Measurements from ENCODE around the gene SLC16A4.
A peak's percentile ranks its signal among the peaks of the same experiment; 100 is the strongest.
"Not testable (repeated sequence)": the region's sequence is repeated elsewhere in the genome, so short reads cannot be mapped to it uniquely, and the experiment has no call there.

SLC16A4 gene

DNA sequence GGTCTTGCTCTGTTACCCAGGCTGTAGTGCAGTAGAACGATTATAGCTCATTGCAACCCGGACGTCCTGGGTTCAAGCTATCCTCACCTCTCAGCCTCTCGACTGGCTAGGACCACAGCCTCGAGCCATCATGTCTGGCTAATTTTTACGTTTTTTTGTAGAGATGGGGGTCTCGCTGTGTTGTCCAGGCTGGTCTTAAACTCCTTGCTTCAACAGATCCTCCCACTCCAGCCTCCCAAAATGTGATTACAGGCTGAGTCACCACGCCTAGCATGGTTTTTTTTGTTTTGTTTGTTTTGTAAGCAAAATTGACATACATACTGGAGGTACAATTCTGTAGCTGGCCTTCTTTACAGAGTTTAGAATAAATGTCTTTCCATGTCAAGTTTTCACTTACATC is 17.7 kb upstream of the SLC16A4 start:
- peak; percentile 29 for DNase-seq

DNA sequence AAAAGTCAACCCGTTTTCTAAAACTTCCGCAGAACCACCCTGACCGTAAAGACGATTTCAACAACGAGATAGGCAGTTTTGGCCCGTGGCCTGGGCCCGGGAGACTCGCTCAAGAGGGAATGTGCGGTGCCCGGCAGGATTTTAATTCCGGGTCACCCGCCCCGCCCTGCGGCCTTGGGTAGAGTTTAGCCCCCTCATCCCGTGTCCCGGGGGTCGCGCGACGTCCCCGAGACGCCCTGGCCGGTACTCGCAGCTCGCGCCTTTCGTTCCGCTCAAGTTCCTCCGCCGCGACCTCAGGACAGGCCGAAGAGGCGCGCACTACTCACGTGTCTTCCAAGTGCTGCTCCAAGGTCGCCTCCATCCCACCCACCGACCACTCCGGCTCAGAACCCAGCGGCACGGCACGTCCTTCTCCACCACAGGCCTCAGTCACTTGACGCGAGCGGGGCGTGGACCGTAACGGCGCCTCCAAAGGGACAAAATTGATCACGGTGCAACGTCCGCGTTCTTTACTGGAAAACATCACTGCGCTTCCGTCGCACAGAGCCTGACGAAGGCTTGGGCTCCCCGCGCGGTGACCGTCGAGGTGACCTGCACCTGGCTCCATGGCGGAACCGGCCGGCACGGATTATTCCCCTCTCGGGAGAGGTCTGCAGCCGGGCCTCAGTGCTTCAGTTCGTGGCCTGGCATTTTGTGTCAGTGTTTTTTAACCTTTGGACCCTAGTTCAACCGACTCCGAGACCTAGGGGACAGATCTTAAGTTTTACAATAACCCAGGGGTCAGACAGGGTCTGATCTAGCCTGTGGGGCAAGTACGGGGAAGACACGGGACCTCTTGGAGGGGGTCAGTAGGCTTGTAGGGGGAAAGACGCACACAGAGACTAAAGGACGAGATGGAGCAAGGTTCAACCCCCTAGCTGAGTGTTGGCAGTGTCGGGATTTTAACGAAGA is 16.7 kb upstream of the SLC16A4 start, which contains the start of gene LAMTOR5:
TSS of gene LAMTOR5 (minus strand) at position 435 of the 951 bp plus-strand sequence. CDS start at position 361, 74 bp downstream.
- peak; percentile 97 for DNase-seq

DNA sequence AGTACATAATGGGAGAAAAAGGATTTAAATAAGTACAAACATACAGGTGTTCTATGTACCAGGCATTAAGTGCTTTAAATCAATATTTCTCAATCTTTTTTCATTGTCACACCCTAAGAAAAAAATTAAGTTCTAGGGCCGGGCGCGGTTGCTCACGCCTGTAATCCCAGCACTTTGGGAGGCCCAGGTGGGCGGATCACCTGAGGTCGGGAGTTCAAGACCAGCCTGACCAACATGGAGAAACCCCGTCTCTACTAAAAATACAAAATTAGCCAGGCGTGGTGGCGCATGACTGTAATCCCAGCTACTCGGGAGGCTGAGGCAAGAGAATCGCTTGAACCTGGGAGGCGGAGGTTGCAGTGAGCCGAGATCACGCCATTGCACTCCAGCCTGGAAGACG is 15.6 kb upstream of the SLC16A4 start:
- not testable (repeated sequence) for DNase-seq

DNA sequence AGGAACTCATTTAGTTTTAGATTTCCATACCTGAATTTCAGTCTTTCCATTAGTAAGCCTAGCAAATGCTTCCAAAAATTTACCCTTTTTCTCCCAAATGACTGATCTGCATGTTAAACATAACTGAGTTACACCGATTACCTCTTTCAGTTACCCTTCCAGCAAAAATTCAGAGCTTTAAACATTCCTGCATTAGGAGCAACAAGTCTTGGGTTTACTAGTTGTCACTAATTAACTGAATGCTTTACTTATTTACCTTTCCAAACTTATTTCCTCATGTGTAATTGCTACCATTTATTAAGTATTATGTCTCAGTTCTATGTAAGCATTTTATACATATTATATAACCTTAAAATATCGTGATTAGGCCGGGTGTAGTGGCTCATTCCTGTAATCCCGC is 13.6 kb upstream of the SLC16A4 start:
- DNase-seq = no peak

- DNase-seq = no peak
Measured at GRCh38 chr1:110403805-110404204, 13.0 kb upstream of the SLC16A4 start.

DNA sequence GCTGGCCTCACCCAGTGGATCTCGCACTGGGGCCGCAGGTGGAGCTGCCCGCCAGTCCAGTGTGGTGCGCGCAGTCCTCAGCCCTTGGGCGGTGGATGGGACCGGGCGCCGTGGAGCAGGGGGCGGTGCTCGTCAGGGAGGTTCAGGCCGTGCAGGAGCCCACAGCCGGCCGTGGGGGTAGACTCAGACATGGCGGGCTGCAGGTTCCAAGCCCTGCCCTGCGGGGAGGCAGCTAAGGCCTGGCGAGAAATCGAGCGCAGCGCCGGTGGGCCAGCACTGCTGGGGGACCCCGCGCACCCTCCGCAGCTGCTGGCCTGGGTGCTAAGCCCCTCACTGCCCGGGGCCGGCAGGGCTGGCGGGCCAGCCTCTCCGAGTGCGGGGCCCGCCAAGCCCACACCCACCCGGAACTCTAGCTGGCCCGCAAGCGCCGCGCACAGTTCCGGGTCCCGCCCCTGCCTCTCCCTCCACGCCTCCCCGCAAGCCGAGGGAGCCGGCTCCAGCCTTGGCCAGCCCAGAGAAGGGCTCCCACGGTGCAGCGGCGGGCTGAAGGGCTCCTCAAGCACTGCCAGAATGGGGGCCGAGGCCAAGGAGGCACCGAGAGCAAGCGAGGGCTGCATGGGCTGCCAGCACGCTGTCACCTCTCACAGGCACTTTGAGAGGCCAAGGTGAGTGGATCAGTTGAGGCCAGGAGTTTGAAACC is 5.6 kb upstream of the SLC16A4 start:
- not testable (repeated sequence) for DNase-seq

GRCh38 chr1:110394493-110394820 is 3.6 kb upstream of the SLC16A4 start:
- no peak for DNase-seq

DNA sequence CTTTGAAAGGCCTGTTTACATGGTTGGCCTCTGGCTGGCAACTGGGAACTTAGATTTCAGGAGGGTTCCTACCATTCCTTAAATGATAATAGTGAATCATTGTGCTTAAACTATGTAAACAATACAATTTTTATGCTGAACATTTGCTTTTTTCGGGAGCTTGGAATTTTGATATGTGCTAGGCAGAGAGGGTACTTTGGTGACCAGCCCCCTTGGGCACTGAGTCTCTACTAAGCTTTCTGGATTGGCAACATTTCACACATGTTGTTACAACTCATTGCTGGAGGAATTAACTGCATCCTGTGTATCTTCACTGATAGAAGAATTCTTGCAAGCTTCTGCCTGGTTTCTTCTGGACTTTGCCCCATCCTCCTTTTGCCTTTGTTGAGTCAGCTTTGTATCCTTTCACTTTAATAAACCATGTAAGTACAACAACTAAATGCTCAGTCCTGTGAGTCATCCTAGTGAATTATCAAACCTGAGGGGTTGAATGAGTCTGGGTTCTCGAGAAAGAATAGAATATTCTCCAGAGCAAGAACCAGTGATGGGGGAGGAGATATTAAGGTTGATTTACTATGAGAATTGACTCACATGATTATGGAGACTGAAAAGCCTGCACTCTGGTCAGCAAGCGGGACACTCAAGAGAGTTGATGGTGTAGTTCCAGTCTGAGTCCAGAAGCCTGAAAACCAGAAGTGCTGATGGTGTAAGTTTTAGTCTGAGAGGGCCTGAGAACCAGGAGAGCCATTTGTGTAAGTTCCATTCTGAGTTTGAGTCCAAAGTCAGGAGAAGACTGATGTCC is 3.1 kb upstream of the SLC16A4 start:
- DNase-seq = peak; percentile 71

DNA sequence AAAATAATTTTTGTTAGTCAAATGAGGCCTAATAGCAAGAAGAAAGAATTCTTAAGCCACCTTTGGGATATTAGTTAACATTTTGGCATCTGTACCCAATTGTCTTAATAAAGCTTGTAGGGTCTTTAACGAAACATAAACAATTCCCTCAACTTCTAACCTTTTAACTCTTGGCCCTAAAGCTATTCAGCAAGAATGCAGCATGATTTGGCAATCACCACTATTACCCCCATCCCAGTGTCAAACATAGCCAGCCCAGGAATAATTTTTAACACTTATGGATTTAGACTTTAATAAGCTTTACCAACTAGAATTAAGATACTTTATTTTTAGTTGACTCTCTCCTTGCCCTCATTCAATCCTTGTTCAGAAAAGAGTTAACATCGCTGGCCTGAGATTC is 2.5 kb upstream of the SLC16A4 start:
- no peak for DNase-seq

GRCh38 chr1:110390096-110390495 is 730 bp downstream of the SLC16A4 start:
- no peak for DNase-seq

DNA sequence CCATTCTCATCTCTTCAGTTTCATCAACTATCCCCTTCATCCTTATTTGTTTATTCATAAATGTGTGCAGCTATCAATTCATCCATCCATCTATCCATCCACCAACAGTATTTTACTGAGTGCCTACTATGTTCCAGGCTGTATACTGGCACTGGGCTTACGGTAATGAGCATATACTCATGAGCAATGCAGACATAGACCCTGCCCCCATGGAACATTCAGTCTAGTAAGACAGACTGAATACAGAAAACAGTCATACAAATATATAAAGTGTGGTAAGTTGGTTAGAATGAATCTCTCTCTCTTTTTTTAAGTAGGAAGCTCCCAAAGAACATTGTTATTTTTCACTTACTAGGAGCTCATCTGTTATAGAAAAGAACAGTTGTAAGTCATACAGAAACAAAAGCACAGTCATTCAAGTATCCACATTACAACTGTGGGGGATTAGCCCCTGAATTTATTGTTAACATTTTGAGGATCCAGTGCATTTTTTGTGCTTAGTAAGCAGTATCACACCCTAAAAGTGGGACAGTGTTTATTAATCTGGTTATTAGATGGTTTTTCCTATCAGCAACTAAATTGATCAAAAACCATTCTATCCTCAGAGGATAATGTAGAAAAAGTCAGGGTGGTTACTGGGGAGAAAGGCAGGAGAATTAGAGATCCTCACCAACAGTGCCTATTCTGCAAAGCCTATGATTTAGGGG is 3.6 kb downstream of the SLC16A4 start:
- no peak for DNase-seq

GRCh38 chr1:110385369-110385768 is 5.5 kb downstream of the SLC16A4 start:
- no peak for DNase-seq

DNA sequence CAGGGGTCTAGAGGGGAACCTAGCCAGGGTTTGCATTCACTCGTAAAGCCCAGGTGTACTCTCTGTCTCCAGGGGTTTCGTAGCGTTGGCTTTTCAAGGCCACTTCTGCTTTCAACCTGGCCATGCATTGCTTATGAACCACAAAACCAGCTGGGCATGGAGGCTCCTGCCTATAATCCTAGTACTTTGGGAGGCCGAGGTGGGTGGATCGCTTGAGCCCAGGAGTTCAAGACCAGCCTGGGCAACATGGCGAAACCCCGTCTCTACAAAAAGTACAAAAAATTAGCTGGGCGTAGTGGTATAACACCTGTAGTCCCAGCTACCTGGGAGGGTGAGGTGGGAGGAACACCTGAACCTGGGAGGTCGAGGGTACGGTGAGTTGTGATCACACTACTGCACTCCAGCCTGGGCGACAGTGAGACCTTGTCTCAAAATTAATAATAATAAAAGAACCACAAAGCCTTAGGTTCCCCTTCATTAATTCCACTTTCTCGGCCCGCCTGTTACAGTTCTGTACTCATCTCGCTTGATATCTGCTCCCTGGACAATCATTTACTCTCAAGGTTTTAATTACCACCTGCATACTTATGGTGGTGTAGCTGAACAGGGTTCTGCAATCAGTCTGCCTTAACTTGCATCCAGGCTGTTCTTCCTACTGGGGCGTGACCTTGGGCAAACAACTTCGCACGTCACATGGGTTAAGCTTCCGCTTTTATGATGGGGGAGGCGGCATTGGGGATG is 6.1 kb downstream of the SLC16A4 start:
- DNase-seq = no peak

GRCh38 chr1:110383251-110383990 is 7.4 kb downstream of the SLC16A4 start:
- DNase-seq = no peak

DNA sequence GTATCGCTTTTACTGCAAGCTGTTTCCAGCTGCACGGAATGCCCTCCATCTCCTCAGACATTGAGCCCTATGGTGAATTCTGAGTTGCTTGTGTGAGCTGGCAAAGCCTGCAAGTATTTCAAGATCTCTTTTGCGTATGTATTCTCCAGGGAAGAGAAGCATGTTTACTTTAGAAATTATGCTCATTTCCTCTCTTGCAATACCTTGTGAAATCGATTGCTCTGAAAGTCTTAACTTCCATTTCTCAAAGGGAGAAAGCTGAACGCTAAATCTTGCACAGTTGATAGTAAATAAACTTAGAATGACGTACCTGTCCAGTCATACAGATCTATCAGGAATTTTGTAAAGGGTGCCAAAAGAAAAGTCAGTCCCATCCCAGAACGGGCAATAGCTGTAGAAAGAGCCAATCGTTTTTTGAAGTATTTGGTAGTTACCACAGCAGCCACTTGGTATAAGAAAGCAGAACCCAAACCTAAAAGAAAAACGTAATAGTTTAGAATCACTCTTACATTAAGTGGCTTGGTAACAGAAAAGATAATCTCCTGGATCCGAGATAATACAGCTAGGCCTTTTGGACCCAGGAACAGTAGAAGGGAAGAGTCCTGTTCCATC is 10.0 kb downstream of the SLC16A4 start:
- no peak for DNase-seq

- DNase-seq = no peak
Measured at GRCh38 chr1:110375490-110375889, 15.3 kb downstream of the SLC16A4 start.

GRCh38 chr1:110370827-110371226 is 20.0 kb downstream of the SLC16A4 start:
- DNase-seq = no peak

DNA sequence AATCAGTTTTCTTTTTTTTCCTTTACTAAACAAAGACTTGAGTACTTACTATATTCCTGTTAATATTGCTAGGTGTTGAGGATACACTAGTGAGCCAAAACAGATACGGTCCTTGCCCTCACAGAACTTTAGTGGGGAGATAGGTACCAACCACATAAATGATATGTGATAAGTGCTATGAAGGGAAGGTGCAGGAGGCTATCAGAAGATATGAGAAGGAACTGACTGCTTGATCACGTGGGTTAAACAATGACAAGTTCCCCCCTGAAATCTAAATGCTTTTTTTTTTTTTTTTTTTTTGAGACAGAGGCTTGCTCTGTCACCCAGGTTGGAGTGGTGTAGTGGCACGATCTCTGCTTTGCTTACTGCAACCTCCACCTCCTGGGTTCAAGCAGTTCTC is 26.6 kb downstream of the SLC16A4 start:
- DNase-seq = no peak

DNA sequence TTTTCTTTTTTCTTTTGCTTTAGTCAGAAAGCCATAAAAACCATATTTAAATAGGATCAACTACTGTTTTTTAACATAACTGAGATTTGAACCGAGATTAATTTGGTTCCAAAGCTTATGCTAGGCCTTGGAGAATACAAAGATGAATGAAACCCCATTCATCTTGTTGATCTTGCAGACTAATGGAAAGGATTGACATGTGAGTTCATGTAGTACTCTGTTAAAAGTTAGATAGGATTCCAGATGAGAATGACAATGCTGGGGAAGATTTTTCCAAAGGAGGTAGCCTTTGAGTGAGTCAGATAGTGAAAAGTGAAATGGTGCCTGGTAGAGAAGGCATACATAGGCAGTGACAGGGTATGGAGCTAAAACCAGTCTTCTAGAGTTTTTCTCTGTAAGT is 29.0 kb downstream of the SLC16A4 start:
- DNase-seq = no peak

GRCh38 chr1:110360431-110360830 is 30.4 kb downstream of the SLC16A4 start:
- DNase-seq = no peak

DNA sequence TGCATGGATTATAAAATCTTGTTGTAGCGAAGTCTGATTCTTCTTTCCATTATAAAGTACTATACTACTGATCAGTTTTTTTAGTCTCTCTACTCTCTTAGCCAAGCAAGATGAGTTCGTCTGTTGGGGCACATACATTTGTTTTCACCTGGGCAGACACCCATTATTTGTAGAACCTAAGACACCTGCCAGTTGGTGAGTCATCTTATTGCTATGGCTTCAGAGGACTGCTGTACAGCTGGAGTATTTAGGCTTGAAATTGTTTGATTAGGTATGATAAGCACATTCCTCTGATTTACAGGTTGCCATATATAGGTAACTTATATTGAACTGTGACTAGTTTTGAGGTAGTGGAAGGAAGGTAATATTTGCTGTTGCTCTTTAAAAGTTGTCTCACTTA is 34.4 kb downstream of the SLC16A4 start:
- peak; percentile 92 for DNase-seq

Data from DMS53 (cell line).